Large intestine (tissue), 3 donors: ENCODE measurements around the gene OSBPL3. TPM values are rescaled to one million over a fixed set of nuclear protein-coding genes. Genes with fewer than 3 reads are reported as not detected.

Experiments used
- DNase-seq, 2 donors: peaks; one replicate each; pipeline versions ENCODE4 v3.0.0 to v3.0.0-alpha.2; 2013
- H3K27ac ChIP-seq: one replicate; pipeline ENCODE4 v1.5.1; 2013; ENCODE audit warnings: low read length
- H3K27me3 ChIP-seq: 2 replicates; pipeline ENCODE4 v1.6.1; 2013; ENCODE audit warnings: low read length; ENCODE audit not compliant: control insufficient read depth, insufficient read depth
- H3K36me3 ChIP-seq: 2 replicates; pipeline ENCODE4 v1.6.1; 2013; ENCODE audit warnings: low read length; ENCODE audit not compliant: control insufficient read depth, insufficient read depth
- H3K4me1 ChIP-seq: one replicate; pipeline ENCODE4 v1.6.1; 2013; ENCODE audit warnings: low read length; ENCODE audit not compliant: control insufficient read depth, insufficient read depth
- H3K4me3 ChIP-seq: one replicate; pipeline ENCODE4 v1.5.1; 2013; ENCODE audit warnings: low read length
- H3K9me3 ChIP-seq: one replicate; pipeline ENCODE4 v1.6.1; 2013; ENCODE audit warnings: mild to moderate bottlenecking, low read depth, low read length, moderate library complexity; ENCODE audit not compliant: control insufficient read depth
- WGBS: methylation state at CpG from one replicate; pipeline ENCODE4 v1.1.5; 2013; ENCODE audit warnings: low lambda C conversion rate; ENCODE audit not compliant: insufficient coverage; 5-methylcytosine and 5-hydroxymethylcytosine counted together
- polyA plus RNA-seq: library from polyadenylated mRNA; unstranded; fragments of 120-200 nt; gene quantifications from one replicate; pipeline ENCODE4 v1.2.1, GENCODE V29; 2013

OSBPL3 gene
- polyA plus RNA-seq, 1 donor = 32.4 TPM

DNA sequence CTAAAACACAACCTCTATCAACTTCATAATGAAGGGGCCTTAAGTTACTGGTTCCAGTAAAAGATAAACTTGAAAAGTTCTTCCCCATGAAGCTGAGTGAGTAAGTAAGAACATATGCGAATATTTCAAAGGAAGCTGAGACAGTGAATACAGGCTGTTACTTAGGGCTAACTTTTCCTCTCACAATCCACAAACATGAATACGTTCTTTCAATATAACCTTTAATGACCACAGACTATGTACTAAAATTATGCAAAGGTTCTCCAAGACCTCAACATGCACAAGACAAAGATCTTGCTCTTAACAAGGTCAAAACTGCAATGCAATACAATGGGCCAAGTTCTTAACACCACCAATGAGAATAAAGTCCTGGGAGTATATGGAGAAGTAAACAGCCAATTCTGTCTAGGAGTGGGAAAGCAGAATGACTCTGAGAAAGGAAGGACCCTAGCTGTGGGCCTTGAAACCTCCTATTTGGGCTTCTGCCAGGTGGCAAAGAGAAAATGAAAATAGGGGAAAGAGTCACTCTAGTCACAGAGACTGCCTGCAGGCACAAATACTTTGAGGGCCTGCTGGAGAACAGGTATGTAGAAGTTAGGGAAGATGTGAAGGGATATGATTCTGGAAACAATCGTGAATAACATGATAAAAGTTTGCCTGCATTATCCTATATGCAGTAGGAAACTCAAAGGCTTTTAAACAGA lies 43.7 kb downstream of the OSBPL3 start:
- H3K4me3 ChIP-seq = no peak overlapping the region
- H3K27ac ChIP-seq = no peak overlapping the region
- no peaks in the 10 kb centered on the region for H3K4me1 ChIP-seq
- no peaks in the 10 kb centered on the region for H3K27me3 ChIP-seq
- WGBS = 86% methylated on average over 1 of the region's 3 CpGs
- no peaks in the 10 kb centered on the region for H3K9me3 ChIP-seq
- no peak for DNase-seq
- H3K36me3 ChIP-seq = no peaks in the 10 kb centered on the region

DNA sequence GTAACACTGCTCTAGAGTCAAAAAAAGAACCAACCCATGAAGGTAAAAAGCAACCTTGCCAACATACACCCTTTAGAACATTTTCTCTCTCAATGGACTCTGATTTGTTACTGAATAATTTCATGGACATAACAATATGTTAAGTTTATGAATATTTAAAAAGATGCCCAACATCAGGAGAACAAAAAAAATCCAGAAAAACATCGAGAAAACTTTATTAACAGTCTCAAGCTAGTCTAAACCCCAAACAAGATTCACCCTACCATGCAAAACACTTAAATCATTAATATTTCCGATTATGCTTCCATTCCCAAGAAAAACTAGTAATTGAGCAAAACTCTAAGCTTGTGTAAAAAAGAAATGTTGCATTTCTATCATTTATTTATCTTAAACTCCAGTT lies 46.7 kb downstream of the OSBPL3 start:
- WGBS = 100% methylated on average over 2 of the region's 2 CpGs

DNA sequence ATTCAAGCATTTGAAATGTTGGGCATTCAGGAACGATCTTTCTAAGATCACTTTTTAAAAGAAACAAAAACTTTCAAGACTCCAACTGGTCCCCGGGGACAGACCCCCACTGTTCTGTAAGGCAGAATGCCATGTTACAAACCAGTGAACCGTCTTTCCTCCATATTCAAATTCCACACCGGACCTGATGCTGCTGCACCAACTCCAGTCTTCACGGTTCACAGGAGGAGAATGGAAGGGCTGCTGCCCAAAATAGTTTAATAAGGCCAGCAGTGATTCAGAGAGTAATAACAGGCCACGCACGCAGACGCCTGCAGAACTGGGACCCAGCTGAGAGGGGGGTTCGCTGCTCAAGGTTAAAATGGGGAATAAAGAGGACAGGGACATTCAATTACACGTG lies 47.2 kb downstream of the OSBPL3 start:
- 92% methylated on average over 4 of the region's 10 CpGs for WGBS
- no peaks in the 10 kb centered on the region for H3K27me3 ChIP-seq
- no peak for DNase-seq
- no peaks in the 10 kb centered on the region for H3K4me1 ChIP-seq
- H3K36me3 ChIP-seq = no peaks in the 10 kb centered on the region
- H3K9me3 ChIP-seq = no peaks in the 10 kb centered on the region
- H3K27ac ChIP-seq = no peak overlapping the region
- H3K4me3 ChIP-seq = no peak overlapping the region

More for the DNA sequence above, 46.7 kb downstream of the OSBPL3 start:
- H3K9me3 ChIP-seq = no peaks in the 10 kb centered on the region
- DNase-seq = no peak
- H3K4me3 ChIP-seq = no peak overlapping the region
- H3K4me1 ChIP-seq = no peaks in the 10 kb centered on the region
- H3K27me3 ChIP-seq = no peaks in the 10 kb centered on the region
- H3K27ac ChIP-seq = no peak overlapping the region
- H3K36me3 ChIP-seq = no peaks in the 10 kb centered on the region

DNA sequence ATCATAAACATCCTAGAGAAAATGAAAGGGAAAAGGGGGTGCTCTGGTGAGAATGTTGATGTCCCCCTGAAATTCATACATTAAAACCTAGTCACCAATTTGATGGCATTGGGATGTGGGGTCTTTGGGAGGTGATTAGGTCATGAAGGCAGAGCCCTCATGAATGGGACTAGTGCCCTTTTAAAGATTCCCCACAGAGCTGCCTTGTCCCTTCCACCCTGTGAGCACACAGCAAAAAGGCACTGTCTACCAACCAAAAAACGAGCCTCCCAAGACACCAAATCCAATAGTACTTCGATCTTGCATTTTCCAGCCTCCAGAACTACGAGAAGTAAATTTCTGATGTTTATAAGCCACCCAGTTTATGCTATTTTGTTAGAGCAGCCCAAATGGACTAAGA lies 47.6 kb downstream of the OSBPL3 start:
- DNase-seq = no peak
- no peaks in the 10 kb centered on the region for H3K9me3 ChIP-seq
- no CpG with 5 or more reads among the region's 3 CpGs for WGBS
- no peak overlapping the region for H3K27ac ChIP-seq
- H3K36me3 ChIP-seq = no peaks in the 10 kb centered on the region
- no peaks in the 10 kb centered on the region for H3K27me3 ChIP-seq
- no peaks in the 10 kb centered on the region for H3K4me1 ChIP-seq
- no peak overlapping the region for H3K4me3 ChIP-seq

DNA sequence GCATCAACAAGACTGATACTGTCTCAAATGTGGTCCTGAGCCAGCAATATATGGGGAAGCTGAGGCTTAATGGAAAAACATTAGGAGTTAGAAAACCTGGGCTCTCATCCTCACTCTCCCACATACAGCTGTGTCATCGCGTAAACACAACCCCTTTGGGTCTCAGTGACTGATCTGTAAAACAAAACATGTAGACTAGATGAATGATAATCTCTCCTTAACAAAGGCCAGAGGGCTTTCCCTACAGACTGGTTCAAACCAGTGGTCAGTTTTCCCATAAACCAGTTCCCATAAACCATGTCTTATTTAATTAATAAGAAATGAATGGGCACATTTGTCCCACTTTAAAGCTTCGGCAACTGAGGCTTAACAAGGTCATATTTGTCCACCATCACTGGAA lies 48.1 kb downstream of the OSBPL3 start:
- 60% methylated on average over 1 of the region's 3 CpGs for WGBS
- no peak overlapping the region for H3K4me3 ChIP-seq
- no peak overlapping the region for H3K27ac ChIP-seq
- H3K9me3 ChIP-seq = no peaks in the 10 kb centered on the region
- no peaks in the 10 kb centered on the region for H3K4me1 ChIP-seq
- H3K36me3 ChIP-seq = no peaks in the 10 kb centered on the region
- H3K27me3 ChIP-seq = no peaks in the 10 kb centered on the region
- no peak for DNase-seq

DNA sequence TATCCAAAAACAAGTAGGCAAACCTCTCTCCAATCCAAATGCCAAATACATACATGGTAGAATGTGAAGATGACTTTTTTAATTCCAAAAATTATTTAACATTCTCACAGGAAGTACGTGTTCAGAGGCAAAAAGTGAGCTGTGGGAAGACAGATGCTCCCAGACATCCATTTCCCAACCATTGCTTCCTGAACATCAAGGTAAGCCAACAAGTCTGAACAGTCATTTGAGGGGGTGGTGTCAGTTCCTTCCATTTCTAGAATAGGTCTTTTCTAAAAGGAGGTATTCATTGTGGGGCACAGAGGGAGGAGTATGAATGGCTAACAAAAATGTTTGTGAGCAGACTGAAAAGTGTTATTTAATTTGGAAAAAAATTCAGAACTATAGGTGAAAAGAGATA lies 49.1 kb downstream of the OSBPL3 start:
- Histone ChIP-seq H3K4me1 (no peaks in the 10 kb centered on the region), H3K36me3 (no peaks in the 10 kb centered on the region), H3K4me3 (no peak overlapping the region), H3K9me3 (no peaks in the 10 kb centered on the region), H3K27ac (no peak overlapping the region), H3K27me3 (no peaks in the 10 kb centered on the region)
- 83% methylated on average over 1 of the region's 1 CpG for WGBS
- DNase-seq = no peak

DNA sequence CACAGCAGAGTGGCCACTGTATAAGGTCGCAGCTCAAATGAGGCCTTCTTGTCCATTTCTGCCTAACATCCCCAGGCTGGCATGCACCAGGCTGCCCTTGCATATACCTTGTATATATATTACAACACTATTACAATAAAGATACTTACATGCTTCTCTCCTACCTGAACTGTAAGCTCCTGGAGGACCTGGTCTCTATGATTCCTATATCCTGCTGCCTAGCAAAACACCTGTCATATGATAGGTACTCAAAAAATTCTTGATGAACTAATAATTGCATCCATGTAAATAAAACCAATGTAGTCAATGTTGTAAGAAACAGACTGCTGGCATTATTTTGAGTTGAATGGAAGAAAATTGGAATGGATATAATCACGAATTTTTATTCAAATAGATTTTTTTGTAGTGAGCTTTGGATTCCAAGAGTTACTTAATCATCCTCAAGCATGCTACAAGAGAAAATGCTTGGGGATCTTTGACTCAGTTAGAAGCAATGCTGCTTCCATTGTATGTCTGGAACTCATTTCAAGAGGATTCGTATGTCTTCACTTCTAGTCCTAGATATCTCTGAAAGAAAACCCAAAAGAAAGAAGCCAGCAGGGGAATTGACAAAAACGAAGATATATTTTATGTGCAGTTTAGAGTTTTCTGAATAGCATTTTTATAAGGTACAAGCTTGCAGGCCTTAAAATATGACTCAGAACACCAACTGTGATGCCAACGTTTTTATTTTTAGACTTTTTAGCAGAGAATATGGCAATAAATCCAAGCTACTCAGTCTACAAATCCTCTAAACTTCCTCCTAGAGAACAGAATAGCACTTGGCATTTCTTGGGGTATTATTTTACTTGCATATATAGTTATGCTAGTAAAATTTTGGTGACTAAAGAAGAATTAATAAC lies 53.1 kb downstream of the OSBPL3 start:
- no peaks in the 10 kb centered on the region for H3K36me3 ChIP-seq
- no peak overlapping the region for H3K27ac ChIP-seq
- 100% methylated on average over 2 of the region's 5 CpGs for WGBS
- no peak overlapping the region for H3K4me3 ChIP-seq
- no peak for DNase-seq
- H3K4me1 ChIP-seq = peaks cover 5% of the 10 kb centered on the region
- no peaks in the 10 kb centered on the region for H3K27me3 ChIP-seq
- no peaks in the 10 kb centered on the region for H3K9me3 ChIP-seq

DNA sequence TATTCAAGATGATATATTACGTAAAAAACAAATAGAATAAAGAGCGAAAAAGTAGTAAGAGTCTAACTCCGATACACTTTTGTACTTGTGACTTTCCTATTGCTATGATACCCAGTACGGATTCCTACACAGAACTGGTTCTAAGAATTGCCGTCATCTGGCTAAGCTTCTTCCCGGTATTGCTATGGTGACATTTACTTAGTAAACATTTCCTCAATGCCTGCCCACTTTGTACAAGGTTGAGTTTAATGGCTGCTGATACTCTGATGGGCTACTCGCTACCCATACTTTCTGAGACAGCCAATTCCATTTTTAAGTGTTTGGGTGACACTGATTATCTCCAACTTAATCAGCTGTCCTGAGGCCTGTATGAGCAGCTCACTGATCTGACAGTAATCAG lies 55.6 kb downstream of the OSBPL3 start:
- H3K9me3 ChIP-seq = no peaks in the 10 kb centered on the region
- no peak overlapping the region for H3K27ac ChIP-seq
- no peaks in the 10 kb centered on the region for H3K36me3 ChIP-seq
- 100% methylated on average over 1 of the region's 7 CpGs for WGBS
- H3K27me3 ChIP-seq = no peaks in the 10 kb centered on the region
- H3K4me3 ChIP-seq = no peak overlapping the region
- peaks cover 8% of the 10 kb centered on the region for H3K4me1 ChIP-seq
- peak; percentile 63 to 71 for DNase-seq

DNA sequence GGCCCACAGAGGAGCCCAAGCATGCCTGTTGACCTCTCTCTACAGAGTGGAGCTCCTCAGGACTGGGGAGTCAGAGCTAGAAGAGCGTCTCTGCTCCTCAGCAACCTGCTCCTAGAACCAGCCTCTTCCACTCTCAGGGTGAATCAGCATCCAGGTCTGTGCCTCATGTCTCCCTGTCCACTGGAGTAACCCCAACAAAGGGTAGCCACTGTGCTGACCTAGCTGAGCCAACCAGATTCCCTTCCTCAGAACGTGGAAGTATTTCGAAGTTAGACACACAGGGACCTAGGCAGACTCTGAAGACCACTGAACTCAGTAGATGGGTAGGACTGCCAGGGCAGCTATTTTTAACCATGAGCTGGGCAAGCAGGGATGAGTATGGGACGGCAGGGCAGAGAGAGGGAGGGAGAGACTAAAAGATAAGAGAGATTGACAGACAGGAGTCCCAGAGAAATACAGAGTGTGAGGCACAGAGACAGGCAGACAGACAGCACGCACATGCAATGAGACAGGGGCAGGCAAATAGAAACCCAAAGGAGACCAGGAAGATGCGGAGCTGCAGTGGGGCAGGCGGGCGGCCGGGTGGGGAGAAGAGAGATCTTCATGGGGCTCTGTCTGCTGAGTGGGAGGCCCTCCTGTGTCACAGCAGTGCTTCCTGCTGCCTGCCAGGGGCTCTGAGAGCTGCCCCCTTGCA lies 56.7 kb downstream of the OSBPL3 start:
- Histone ChIP-seq H3K4me1 (peaks cover 8% of the 10 kb centered on the region), H3K36me3 (no peaks in the 10 kb centered on the region), H3K27me3 (no peaks in the 10 kb centered on the region), H3K4me3 (no peak overlapping the region), H3K9me3 (no peaks in the 10 kb centered on the region), H3K27ac (no peak overlapping the region)
- no CpG with 5 or more reads among the region's 9 CpGs for WGBS
- no peak for DNase-seq

DNA sequence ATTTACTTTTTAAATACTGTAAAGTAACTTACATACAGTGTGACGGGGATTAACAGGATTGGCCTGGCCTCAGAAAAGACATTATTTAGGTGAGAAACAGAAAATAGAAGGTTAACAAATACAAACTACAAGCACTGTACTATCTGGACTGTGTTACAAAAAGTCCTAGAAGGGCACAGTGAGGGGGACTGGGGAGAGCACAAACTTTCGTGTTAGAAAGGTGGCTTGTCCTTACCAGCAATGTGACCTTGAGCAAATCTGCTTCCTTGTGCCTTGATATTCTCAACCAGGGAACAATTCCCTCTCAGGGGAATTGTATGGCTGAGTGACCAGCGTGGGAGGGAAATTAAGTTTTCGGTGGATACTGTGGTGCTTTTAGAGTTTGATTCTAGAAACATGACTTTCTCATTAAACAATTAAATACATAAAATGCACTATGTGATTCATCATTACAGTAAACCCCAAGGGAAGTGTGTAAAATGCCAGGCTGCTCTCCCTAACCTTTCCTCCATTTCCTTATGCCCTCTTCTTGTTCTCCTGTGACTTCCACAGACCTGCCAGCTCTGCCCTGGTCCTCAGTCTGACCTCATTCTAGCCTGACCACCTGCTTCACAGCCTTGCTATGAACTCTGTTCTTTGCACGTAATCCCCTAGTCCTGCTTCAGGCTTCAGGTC lies 57.7 kb downstream of the OSBPL3 start:
- DNase-seq = no peak
- Histone ChIP-seq H3K27me3 (no peaks in the 10 kb centered on the region), H3K9me3 (no peaks in the 10 kb centered on the region), H3K27ac (no peak overlapping the region), H3K4me1 (peaks cover 8% of the 10 kb centered on the region), H3K4me3 (no peak overlapping the region), H3K36me3 (no peaks in the 10 kb centered on the region)
- 100% methylated on average over 1 of the region's 5 CpGs for WGBS
